IMR-90 (cell line): ENCODE measurements around the gene OLFM3. TPM values are rescaled to one million over a fixed set of nuclear protein-coding genes. Genes with fewer than 3 reads are reported as not detected.

Experiments
- ATAC-seq: fragments of 200-7000 bp; cut with Tn5 transposase; 2 replicates; pipeline ENCODE4 v1.9.1; 2020; ENCODE audit warnings: low read depth, mild to moderate bottlenecking, moderate library complexity
- BruUV-seq: library from RNA; stranded (reverse); fragments of 400-500 nt; replicated peaks from 2 replicates; lab custom pipeline; 2021; lab: Mats Ljungman, UMichigan
- CTCF ChIA-PET: fragments of 300-600 bp; formaldehyde crosslinking; extraction: SDS; loops from one replicate; lab custom pipeline; 2021; ENCODE audit warnings: antibody characterized with exemption; lab: Yijun Ruan, JAX
- POLR2A ChIA-PET: fragments of 300-600 bp; sonication (Branson Sonifier 250); formaldehyde crosslinking; loops from one replicate; lab custom pipeline; 2022; ENCODE audit warnings: antibody characterized with exemption; ENCODE audit not compliant: unreplicated experiment; lab: Charles Lee
- DNase-seq: peaks from one replicate; pipeline ENCODE4 v3.0.0; 2013
- H2AFZ ChIP-seq: replicated peaks from 2 replicates; pipeline ENCODE3; 2013; ENCODE audit warnings: low read length, mild to moderate bottlenecking; ENCODE audit not compliant: poor library complexity
- H2AK5ac ChIP-seq: 2 replicates; pipeline ENCODE4 v1.6.1; 2013; ENCODE audit warnings: low read depth, low read length, inconsistent platforms
- H2AK9ac ChIP-seq: replicated peaks from 2 replicates; pipeline ENCODE3; 2013; ENCODE audit warnings: mild to moderate bottlenecking, low read depth, low read length, moderate library complexity; ENCODE audit not compliant: poor library complexity
- H2BK120ac ChIP-seq: 2 replicates; pipeline ENCODE4 v1.6.1; 2013; ENCODE audit warnings: low read depth, low read length, inconsistent platforms
- H2BK15ac ChIP-seq: 3 replicates; pipeline ENCODE4 v1.6.1; 2013; ENCODE audit warnings: low read depth, low read length, inconsistent platforms
- H2BK20ac ChIP-seq: 2 replicates; pipeline ENCODE4 v1.6.1; 2013; ENCODE audit warnings: low read depth, mild to moderate bottlenecking, inconsistent platforms, low read length, moderate library complexity
- H2BK5ac ChIP-seq: 2 replicates; pipeline ENCODE4 v1.6.1; 2013; ENCODE audit warnings: mild to moderate bottlenecking, low read depth, low read length, inconsistent platforms; ENCODE audit not compliant: poor library complexity, severe bottlenecking
- H3K14ac ChIP-seq: replicated peaks from 2 replicates; pipeline ENCODE4 v1.6.1; 2013; ENCODE audit warnings: low read depth, low read length, inconsistent platforms
- H3K18ac ChIP-seq: 2 replicates; pipeline ENCODE4 v1.6.1; 2013; ENCODE audit warnings: low read depth, low read length, control low read depth
- H3K23ac ChIP-seq: 2 replicates; pipeline ENCODE4 v1.6.1; 2013; ENCODE audit warnings: low read depth, low read length, inconsistent platforms
- H3K27ac ChIP-seq: 2 replicates; pipeline ENCODE4 v1.5.1; 2013; ENCODE audit warnings: mild to moderate bottlenecking, control low read depth, low read length; ENCODE audit not compliant: insufficient read depth
- H3K27me3 ChIP-seq: 2 replicates; pipeline ENCODE4 v1.6.1; 2013; ENCODE audit warnings: low read length; ENCODE audit not compliant: control insufficient read depth, insufficient read depth
- H3K36me3 ChIP-seq: 2 replicates; pipeline ENCODE4 v1.6.1; 2013; ENCODE audit warnings: low read length, mixed read lengths; ENCODE audit not compliant: control insufficient read depth, insufficient read depth
- H3K4ac ChIP-seq: 2 replicates; pipeline ENCODE4 v1.6.1; 2013; ENCODE audit warnings: low read depth, low read length, inconsistent platforms
- H3K4me1 ChIP-seq: 2 replicates; pipeline ENCODE4 v1.6.1; 2013; ENCODE audit warnings: low read length, mixed read lengths; ENCODE audit not compliant: control insufficient read depth, insufficient read depth
- H3K4me2 ChIP-seq: 2 replicates; pipeline ENCODE4 v1.6.1; 2013; ENCODE audit warnings: low read depth, mild to moderate bottlenecking, control low read depth, low read length, moderate library complexity
- H3K4me3 ChIP-seq: 2 replicates; pipeline ENCODE4 v1.5.1; 2013; ENCODE audit warnings: low read depth, mild to moderate bottlenecking, control low read depth, low read length, moderate library complexity; ENCODE audit not compliant: insufficient read depth
- H3K56ac ChIP-seq: 2 replicates; pipeline ENCODE4 v1.6.1; 2013; ENCODE audit warnings: low read length, inconsistent platforms; ENCODE audit not compliant: insufficient read depth; ENCODE audit errors: extremely low read depth
- H3K79me1 ChIP-seq, 2 experiments: 2 replicates each; pipeline ENCODE4 v1.6.1; 2013; ENCODE audit warnings: low read length in 2 of 2, inconsistent platforms in 1 of 2, low read depth in 1 of 2
- H3K9ac ChIP-seq: 2 replicates; pipeline ENCODE4 v1.6.1; 2013; ENCODE audit warnings: low read depth, low read length, control low read depth
- H3K9me1 ChIP-seq: 2 replicates; pipeline ENCODE4 v1.6.1; 2013; ENCODE audit warnings: low read length, inconsistent platforms; ENCODE audit not compliant: insufficient read depth
- H3K9me3 ChIP-seq: 2 replicates; pipeline ENCODE4 v1.6.1; 2013; ENCODE audit warnings: low read length; ENCODE audit not compliant: control insufficient read depth, insufficient read depth
- H4K20me1 ChIP-seq: 2 replicates; pipeline ENCODE4 v1.6.1; 2013; ENCODE audit warnings: low read length, inconsistent platforms; ENCODE audit not compliant: insufficient read depth
- H4K5ac ChIP-seq: 2 replicates; pipeline ENCODE4 v1.6.1; 2013; ENCODE audit warnings: mild to moderate bottlenecking, low read depth, low read length, control low read depth
- H4K8ac ChIP-seq, 2 experiments: 2 replicates each; pipeline ENCODE4 v1.6.1; 2013; ENCODE audit warnings: low read depth in 2 of 2, low read length in 2 of 2, control low read depth in 1 of 2, inconsistent platforms in 1 of 2
- H4K91ac ChIP-seq: 2 replicates; pipeline ENCODE4 v1.6.1; 2013; ENCODE audit warnings: low read depth, low read length, inconsistent platforms; ENCODE audit not compliant: insufficient read depth
- BHLHE40 ChIP-seq: fragments of 150-350 bp; IDR thresholded peaks from 2 replicates; pipeline ENCODE4 v1.6.1; 2016; ENCODE audit warnings: mild to moderate bottlenecking, low read depth, low read length
- CEBPB ChIP-seq: IDR thresholded peaks from 2 replicates; pipeline ENCODE4 v1.6.1; 2012; ENCODE audit warnings: low read depth, low read length, improper control_type of control experiment
- CHD1 ChIP-seq: IDR thresholded peaks from 2 replicates; pipeline ENCODE4 v1.6.1; 2012; ENCODE audit warnings: low read depth, low read length, improper control_type of control experiment
- CTCF ChIP-seq: conservative IDR thresholded peaks from 2 replicates; pipeline ENCODE4 v1.5.1; 2012; ENCODE audit warnings: mild to moderate bottlenecking, low read depth, low read length, improper control_type of control experiment
- ELK1 ChIP-seq: fragments of 150-350 bp; IDR thresholded peaks from 2 replicates; pipeline ENCODE4 v1.6.1; 2016; ENCODE audit warnings: low read depth, mild to moderate bottlenecking, low read length, moderate library complexity, borderline replicate concordance
- FOS ChIP-seq: fragments of 150-350 bp; IDR thresholded peaks from 2 replicates; pipeline ENCODE4 v1.6.1; 2016; ENCODE audit warnings: low read depth, low read length
- MAFK ChIP-seq: IDR thresholded peaks from 2 replicates; pipeline ENCODE4 v1.6.1; 2012; ENCODE audit warnings: low read depth, low read length, improper control_type of control experiment
- MAZ ChIP-seq: IDR thresholded peaks from 2 replicates; pipeline ENCODE4 v1.6.1; 2012; ENCODE audit warnings: low read depth, mild to moderate bottlenecking, low read length, improper control_type of control experiment, moderate library complexity, borderline replicate concordance
- MXI1 ChIP-seq: IDR thresholded peaks from 2 replicates; pipeline ENCODE4 v1.6.1; 2012; ENCODE audit warnings: low read depth, mild to moderate bottlenecking, low read length, moderate library complexity, borderline replicate concordance
- POLR2A ChIP-seq: IDR thresholded peaks from 2 replicates; pipeline ENCODE4 v1.6.1; 2012; ENCODE audit warnings: mild to moderate bottlenecking, low read depth, low read length
- RAD21 ChIP-seq: IDR thresholded peaks from 2 replicates; pipeline ENCODE4 v1.6.1; 2012; ENCODE audit warnings: low read length, improper control_type of control experiment
- RCOR1 ChIP-seq: IDR thresholded peaks from 2 replicates; pipeline ENCODE4 v1.6.1; 2012; ENCODE audit warnings: mild to moderate bottlenecking, low read length, improper control_type of control experiment; ENCODE audit not compliant: insufficient replicate concordance
- RFX5 ChIP-seq: IDR thresholded peaks from 2 replicates; pipeline ENCODE4 v1.8.0; 2012; ENCODE audit warnings: low read depth, mild to moderate bottlenecking, low read length, moderate library complexity
- SMC3 ChIP-seq: fragments of 150-350 bp; IDR thresholded peaks from 2 replicates; pipeline ENCODE4 v1.6.1; 2016; ENCODE audit warnings: low read depth, mild to moderate bottlenecking, antibody characterized with exemption, low read length, moderate library complexity
- USF2 ChIP-seq: fragments of 150-350 bp; IDR thresholded peaks from 2 replicates; pipeline ENCODE4 v1.6.1; 2017; ENCODE audit warnings: mild to moderate bottlenecking, antibody characterized with exemption, low read length, low read depth
- WGBS, 2 experiments: methylation state at CpG; one replicate each; pipeline versions ENCODE4 v1.1.5 to v1.1.7; 2013; ENCODE audit warnings: missing lambda C conversion rate in 2 of 2; ENCODE audit not compliant: insufficient read length in 1 of 2; ENCODE audit errors: extremely low coverage in 2 of 2; 5-methylcytosine and 5-hydroxymethylcytosine counted together
- dilution Hi-C: fragments of 300-500 bp; cut with HindIII; formaldehyde crosslinking; loops from one replicate; pipeline ENCODE4 v1.14.3; 2018; ENCODE audit warnings: low sequenced_read_pairs; ENCODE audit not compliant: unreplicated experiment
- in situ Hi-C: fragments of 300-500 bp; cut with MboI; formaldehyde crosslinking; loops from 3 replicates; pipeline ENCODE4 v1.14.3; 2019; ENCODE audit warnings: low sequenced_read_pairs, inconsistent platforms, mixed read lengths
- intact Hi-C: fragments of 100-400 bp; cut with micrococcal nuclease; formaldehyde crosslinking; loops from 2 replicates; pipeline ENCODE4 v1.10.0; 2022
- polyA plus RNA-seq, 3 experiments: library from polyadenylated mRNA; depleted of rRNA; stranded (reverse); fragments of >200 nt; gene quantifications; 2 replicates each; pipeline ENCODE4 v1.2.3, GENCODE V29; 2012; ENCODE audit warnings: low replicate concordance in 1 of 3
- total RNA-seq: library from RNA; depleted of rRNA; stranded (reverse); fragments of >200 nt; gene quantifications from 2 replicates; pipeline ENCODE4 v1.2.3, GENCODE V29; 2012

The OLFM3 gene
- total and polyA plus RNA-seq, 2 of the 4 experiments (the other 2 are of a cell fraction) = not detected

- no peak overlapping the region for H4K5ac ChIP-seq
- H4K20me1 ChIP-seq = no peaks in the 10 kb centered on the region
- BruUV-seq = no TSS peak
- no peak overlapping the region for H3K27ac ChIP-seq
- H3K9me3 ChIP-seq = no peaks in the 10 kb centered on the region
- in situ Hi-C loops (no loop called here), dilution Hi-C loops (no loop called here), intact Hi-C loops (no loop called here)
- no peak overlapping the region for H2BK5ac ChIP-seq
- H3K4ac ChIP-seq = no peak overlapping the region
- H3K4me3 ChIP-seq = no peak overlapping the region
- H3K9ac ChIP-seq = no peak overlapping the region
- no peak overlapping the region for H3K23ac ChIP-seq
- no peak overlapping the region for H4K8ac ChIP-seq
- H3K36me3 ChIP-seq = no peaks in the 10 kb centered on the region
- ChIA-PET CTCF (no interaction called here), POLR2A (no interaction called here)
- no peaks in the 10 kb centered on the region for H3K79me1 ChIP-seq
- no peak overlapping the region for H3K4me2 ChIP-seq
- no peak overlapping the region for H2AK9ac ChIP-seq
- TF ChIP-seq SMC3 (no peak), POLR2A (no peak), CHD1 (no peak), CTCF (no peak), ELK1 (no peak), FOS (no peak), RFX5 (no peak), MAFK (no peak), BHLHE40 (no peak), MAZ (no peak), CEBPB (no peak), RCOR1 (no peak), RAD21 (no peak), MXI1 (no peak), USF2 (no peak)
- no peak for ATAC-seq
- no peaks in the 10 kb centered on the region for H3K4me1 ChIP-seq
- no peaks in the 10 kb centered on the region for H3K9me1 ChIP-seq
- H2BK20ac ChIP-seq = no peak overlapping the region
- H2AFZ ChIP-seq = no peak overlapping the region
- no peak overlapping the region for H3K18ac ChIP-seq
- WGBS, 2 experiments = no CpG with 5 or more reads among the region's 1 CpG
- H3K14ac ChIP-seq = no peak overlapping the region
- no peak overlapping the region for H2BK15ac ChIP-seq
- no peak overlapping the region for H4K91ac ChIP-seq
- no peaks in the 10 kb centered on the region for H3K27me3 ChIP-seq
- no peak overlapping the region for H2BK120ac ChIP-seq
- no peak overlapping the region for H2AK5ac ChIP-seq
- no peak for DNase-seq
- H3K56ac ChIP-seq = no peak overlapping the region
Measured at GRCh38 chr1:101873672-101874071, 123.1 kb downstream of the OLFM3 start.
